Liver (tissue), 3 donors: ENCODE measurements around the gene RAI1.

Experiments used
- CTCF ChIP-seq: fragments of 150-350 bp; IDR thresholded peaks from 2 replicates; pipeline ENCODE4 v1.5.1; 2017; ENCODE audit warnings: improper control_type of control experiment, low read depth, low read length; ENCODE audit not compliant: missing input control
- GABPA ChIP-seq, 2 donors: IDR thresholded peaks in 1 of 2; conservative IDR thresholded peaks in 1 of 2; 2 replicates each; pipeline ENCODE4 v1.6.1; 2016; ENCODE audit warnings: antibody characterized with exemption in 2 of 2, mild to moderate bottlenecking in 1 of 2, moderate library complexity in 1 of 2
- JUND ChIP-seq, 2 donors: IDR thresholded peaks; 2 replicates each; pipeline ENCODE4 v1.6.1; 2016; ENCODE audit warnings: antibody characterized with exemption in 2 of 2
- MAX ChIP-seq: IDR thresholded peaks from 2 replicates; pipeline ENCODE4 v1.6.1; 2016; ENCODE audit warnings: antibody characterized with exemption
- NR2F2 ChIP-seq: IDR thresholded peaks from 2 replicates; pipeline ENCODE4 v1.6.1; 2016; ENCODE audit warnings: antibody characterized with exemption
- RAD21 ChIP-seq, 2 donors: IDR thresholded peaks; 2 replicates each; pipeline ENCODE4 v1.6.1; 2016; ENCODE audit warnings: antibody characterized with exemption in 2 of 2, mild to moderate bottlenecking in 2 of 2
- TAF1 ChIP-seq: conservative IDR thresholded peaks from 2 replicates; pipeline ENCODE4 v1.6.1; 2016; ENCODE audit warnings: antibody characterized with exemption, mild to moderate bottlenecking
- YY1 ChIP-seq: IDR thresholded peaks from 2 replicates; pipeline ENCODE4 v1.6.1; 2016; ENCODE audit warnings: antibody characterized with exemption, mild to moderate bottlenecking
- TF ChIP-seq, protein P1 (sequence below): IDR thresholded peaks from 2 replicates; pipeline ENCODE4 v1.6.1; 2016; ENCODE audit warnings: antibody characterized with exemption, mild to moderate bottlenecking
- donor health status: healthy.
- donor health status: healthy.

DNA sequence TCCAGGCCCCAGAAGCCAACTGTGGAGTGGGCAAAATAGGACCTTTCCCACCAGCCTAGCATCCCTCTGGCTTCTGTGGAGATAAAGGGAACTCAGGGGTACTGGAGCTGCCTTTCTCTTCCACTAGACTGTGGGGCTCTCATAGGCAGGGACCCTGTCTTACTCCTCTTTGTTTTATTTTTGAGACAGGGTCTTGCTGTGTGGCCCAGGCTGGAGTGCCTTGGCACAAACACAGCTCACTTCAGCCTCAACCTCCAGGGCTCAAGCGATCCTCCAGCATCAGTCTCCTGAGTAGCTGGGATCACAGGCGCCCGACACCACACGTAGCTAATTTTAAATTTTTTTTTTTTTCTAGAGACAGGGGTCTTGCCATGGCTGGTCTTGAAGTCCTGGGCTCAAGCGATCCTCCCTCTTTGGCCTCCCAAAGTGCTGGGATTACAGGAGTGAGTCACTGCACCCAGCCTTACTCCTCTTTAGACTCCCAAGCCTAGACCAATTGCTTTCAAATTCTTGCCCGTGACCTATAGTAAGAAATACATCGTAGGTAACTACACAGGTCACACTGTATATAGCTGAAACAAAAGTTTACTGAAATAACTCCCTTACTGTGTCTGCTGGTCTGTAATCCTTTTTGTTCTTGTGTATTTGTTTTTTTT is 2.6 kb downstream of the RAI1 start:
- no peak for TF ChIP-seq CTCF
- TF ChIP-seq, protein P1, sequence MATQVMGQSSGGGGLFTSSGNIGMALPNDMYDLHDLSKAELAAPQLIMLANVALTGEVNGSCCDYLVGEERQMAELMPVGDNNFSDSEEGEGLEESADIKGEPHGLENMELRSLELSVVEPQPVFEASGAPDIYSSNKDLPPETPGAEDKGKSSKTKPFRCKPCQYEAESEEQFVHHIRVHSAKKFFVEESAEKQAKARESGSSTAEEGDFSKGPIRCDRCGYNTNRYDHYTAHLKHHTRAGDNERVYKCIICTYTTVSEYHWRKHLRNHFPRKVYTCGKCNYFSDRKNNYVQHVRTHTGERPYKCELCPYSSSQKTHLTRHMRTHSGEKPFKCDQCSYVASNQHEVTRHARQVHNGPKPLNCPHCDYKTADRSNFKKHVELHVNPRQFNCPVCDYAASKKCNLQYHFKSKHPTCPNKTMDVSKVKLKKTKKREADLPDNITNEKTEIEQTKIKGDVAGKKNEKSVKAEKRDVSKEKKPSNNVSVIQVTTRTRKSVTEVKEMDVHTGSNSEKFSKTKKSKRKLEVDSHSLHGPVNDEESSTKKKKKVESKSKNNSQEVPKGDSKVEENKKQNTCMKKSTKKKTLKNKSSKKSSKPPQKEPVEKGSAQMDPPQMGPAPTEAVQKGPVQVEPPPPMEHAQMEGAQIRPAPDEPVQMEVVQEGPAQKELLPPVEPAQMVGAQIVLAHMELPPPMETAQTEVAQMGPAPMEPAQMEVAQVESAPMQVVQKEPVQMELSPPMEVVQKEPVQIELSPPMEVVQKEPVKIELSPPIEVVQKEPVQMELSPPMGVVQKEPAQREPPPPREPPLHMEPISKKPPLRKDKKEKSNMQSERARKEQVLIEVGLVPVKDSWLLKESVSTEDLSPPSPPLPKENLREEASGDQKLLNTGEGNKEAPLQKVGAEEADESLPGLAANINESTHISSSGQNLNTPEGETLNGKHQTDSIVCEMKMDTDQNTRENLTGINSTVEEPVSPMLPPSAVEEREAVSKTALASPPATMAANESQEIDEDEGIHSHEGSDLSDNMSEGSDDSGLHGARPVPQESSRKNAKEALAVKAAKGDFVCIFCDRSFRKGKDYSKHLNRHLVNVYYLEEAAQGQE: no peak
- TF ChIP-seq MAX: no peak
- no peak for TF ChIP-seq TAF1
- no peak for TF ChIP-seq GABPA (IDR thresholded peaks at IDR 0.05 in 1 of 2, conservative IDR thresholded peaks at IDR 0.05 in 1 of 2)
- TF ChIP-seq YY1: no peak
- no peak for TF ChIP-seq JUND (IDR thresholded peaks at IDR 0.05)
- TF ChIP-seq NR2F2: no peak
- TF ChIP-seq RAD21 (IDR thresholded peaks at IDR 0.05): no peak
